ENCODE measurements around the gene CREB5.

- TF ChIP-seq POLR2AphosphoS5 (IDR thresholded peaks at IDR 0.05) (no peak), POLR2A (IDR thresholded peaks at IDR 0.05) (no peak)
- TF ChIP-seq, protein P1, sequence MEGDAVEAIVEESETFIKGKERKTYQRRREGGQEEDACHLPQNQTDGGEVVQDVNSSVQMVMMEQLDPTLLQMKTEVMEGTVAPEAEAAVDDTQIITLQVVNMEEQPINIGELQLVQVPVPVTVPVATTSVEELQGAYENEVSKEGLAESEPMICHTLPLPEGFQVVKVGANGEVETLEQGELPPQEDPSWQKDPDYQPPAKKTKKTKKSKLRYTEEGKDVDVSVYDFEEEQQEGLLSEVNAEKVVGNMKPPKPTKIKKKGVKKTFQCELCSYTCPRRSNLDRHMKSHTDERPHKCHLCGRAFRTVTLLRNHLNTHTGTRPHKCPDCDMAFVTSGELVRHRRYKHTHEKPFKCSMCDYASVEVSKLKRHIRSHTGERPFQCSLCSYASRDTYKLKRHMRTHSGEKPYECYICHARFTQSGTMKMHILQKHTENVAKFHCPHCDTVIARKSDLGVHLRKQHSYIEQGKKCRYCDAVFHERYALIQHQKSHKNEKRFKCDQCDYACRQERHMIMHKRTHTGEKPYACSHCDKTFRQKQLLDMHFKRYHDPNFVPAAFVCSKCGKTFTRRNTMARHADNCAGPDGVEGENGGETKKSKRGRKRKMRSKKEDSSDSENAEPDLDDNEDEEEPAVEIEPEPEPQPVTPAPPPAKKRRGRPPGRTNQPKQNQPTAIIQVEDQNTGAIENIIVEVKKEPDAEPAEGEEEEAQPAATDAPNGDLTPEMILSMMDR (IDR thresholded peaks at IDR 0.05), result no peak
Measured at GRCh38 chr7:28815928-28816373, 403.6 kb downstream of the CREB5 start.

Measured in breast epithelium (tissue), 3 donors.